HL-60 (cell line): ENCODE measurements around the gene LSS.

ENCODE experiments used
- CTCF ChIP-seq: IDR thresholded peaks from one replicate; pipeline ENCODE4 v1.5.1; 2011; ENCODE audit warnings: low read length, control low read depth, inconsistent platforms; ENCODE audit not compliant: insufficient read depth
- POLR2AphosphoS5 ChIP-seq: IDR thresholded peaks from 2 replicates; pipeline ENCODE4 v1.6.1; 2012; ENCODE audit warnings: low read depth
- SPI1 ChIP-seq: IDR thresholded peaks from 2 replicates; pipeline ENCODE4 v1.6.1; 2012; ENCODE audit warnings: low read depth, mild to moderate bottlenecking, borderline replicate concordance
- TF ChIP-seq, protein P1 (sequence below): IDR thresholded peaks from 2 replicates; pipeline ENCODE4 v1.6.1; 2012; ENCODE audit warnings: low read depth; ENCODE audit not compliant: insufficient replicate concordance

DNA sequence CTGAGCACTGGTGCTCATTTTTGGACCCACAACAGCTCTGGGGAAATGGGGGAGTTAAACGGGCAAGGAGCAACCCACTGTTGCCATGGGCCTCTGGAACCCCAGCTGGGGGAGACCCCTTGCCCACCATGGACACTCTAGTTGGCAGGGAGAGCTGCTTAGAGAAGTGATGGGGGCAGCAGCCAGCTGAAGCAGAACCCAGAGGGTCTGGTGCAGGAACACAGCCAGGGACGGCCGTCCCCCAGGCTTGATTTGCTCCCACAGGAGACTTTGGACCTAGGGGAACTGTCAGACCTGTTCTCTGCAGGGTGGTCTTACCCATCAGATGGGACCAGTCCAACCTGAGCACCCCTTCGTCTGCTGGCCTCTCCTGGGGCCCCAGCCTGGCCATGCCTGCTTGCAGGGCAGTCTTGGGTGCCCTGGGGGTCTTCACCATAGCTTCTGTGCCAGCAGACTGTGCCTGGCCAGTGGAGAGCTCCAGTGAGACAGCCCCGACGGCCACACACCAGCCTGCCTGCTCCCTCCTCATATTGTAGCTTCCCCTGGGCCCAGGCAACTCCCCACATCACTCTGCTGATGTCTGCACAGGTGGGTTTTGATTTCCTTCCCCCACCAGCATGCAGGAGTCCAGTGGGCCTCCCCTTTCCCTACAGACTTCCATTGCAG, 55.6 kb downstream of the LSS start:
- TF ChIP-seq POLR2AphosphoS5 = no peak
- TF ChIP-seq CTCF = no peak
- TF ChIP-seq, protein P1, sequence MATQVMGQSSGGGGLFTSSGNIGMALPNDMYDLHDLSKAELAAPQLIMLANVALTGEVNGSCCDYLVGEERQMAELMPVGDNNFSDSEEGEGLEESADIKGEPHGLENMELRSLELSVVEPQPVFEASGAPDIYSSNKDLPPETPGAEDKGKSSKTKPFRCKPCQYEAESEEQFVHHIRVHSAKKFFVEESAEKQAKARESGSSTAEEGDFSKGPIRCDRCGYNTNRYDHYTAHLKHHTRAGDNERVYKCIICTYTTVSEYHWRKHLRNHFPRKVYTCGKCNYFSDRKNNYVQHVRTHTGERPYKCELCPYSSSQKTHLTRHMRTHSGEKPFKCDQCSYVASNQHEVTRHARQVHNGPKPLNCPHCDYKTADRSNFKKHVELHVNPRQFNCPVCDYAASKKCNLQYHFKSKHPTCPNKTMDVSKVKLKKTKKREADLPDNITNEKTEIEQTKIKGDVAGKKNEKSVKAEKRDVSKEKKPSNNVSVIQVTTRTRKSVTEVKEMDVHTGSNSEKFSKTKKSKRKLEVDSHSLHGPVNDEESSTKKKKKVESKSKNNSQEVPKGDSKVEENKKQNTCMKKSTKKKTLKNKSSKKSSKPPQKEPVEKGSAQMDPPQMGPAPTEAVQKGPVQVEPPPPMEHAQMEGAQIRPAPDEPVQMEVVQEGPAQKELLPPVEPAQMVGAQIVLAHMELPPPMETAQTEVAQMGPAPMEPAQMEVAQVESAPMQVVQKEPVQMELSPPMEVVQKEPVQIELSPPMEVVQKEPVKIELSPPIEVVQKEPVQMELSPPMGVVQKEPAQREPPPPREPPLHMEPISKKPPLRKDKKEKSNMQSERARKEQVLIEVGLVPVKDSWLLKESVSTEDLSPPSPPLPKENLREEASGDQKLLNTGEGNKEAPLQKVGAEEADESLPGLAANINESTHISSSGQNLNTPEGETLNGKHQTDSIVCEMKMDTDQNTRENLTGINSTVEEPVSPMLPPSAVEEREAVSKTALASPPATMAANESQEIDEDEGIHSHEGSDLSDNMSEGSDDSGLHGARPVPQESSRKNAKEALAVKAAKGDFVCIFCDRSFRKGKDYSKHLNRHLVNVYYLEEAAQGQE = no peak
- no peak for TF ChIP-seq SPI1
